T follicular helper cell (primary cell): Measurements from ENCODE around the gene PSMD4.
"Not testable (repeated sequence)": the region's sequence is repeated elsewhere in the genome, so short reads cannot be mapped to it uniquely, and the experiment has no call there.

ENCODE experiments used
- DNase-seq: peaks from one replicate; pipeline ENCODE4 v3.0.0-alpha.2; 2020; ENCODE audit warnings: low read depth
- total RNA-seq, 2 experiments: gene quantifications; one replicate each; lab custom pipeline; 2026; lab: John Stamatoyannopoulos, UW

Gene PSMD4
- total RNA-seq = 126 to 232 reads per million in 2 experiments

- DNase-seq = peak; percentile 91
Measured at GRCh38 chr1:151254217-151255213, at the start of gene PSMD4. PSMD4 (plus strand) TSS chr1:151254734; CDS start chr1:151254783, 49 bp downstream.

GRCh38 chr1:151205381-151205965, 49.1 kb upstream of the PSMD4 start:
- not testable (repeated sequence) for DNase-seq

GRCh38 chr1:151210830-151211229, 43.7 kb upstream of the PSMD4 start:
- DNase-seq = no peak

GRCh38 chr1:151211972-151212705, 42.4 kb upstream of the PSMD4 start:
- DNase-seq = no peak

GRCh38 chr1:151213560-151213959, 41.0 kb upstream of the PSMD4 start:
- DNase-seq = no peak

- no peak for DNase-seq
Measured at GRCh38 chr1:151221616-151222015, 32.9 kb upstream of the PSMD4 start.

- no peak for DNase-seq
Measured at GRCh38 chr1:151222130-151222529, 32.4 kb upstream of the PSMD4 start.

GRCh38 chr1:151235235-151235634, 19.3 kb upstream of the PSMD4 start:
- DNase-seq = no peak

GRCh38 chr1:151237678-151238466, 16.7 kb upstream of the PSMD4 start:
- no peak for DNase-seq

GRCh38 chr1:151238467-151238739, 16.1 kb upstream of the PSMD4 start:
- no peak for DNase-seq

- DNase-seq = no peak
Measured at GRCh38 chr1:151242442-151242841, 12.1 kb upstream of the PSMD4 start.

GRCh38 chr1:151243683-151244216, 10.8 kb upstream of the PSMD4 start:
- DNase-seq = no peak

- DNase-seq = no peak
Measured at GRCh38 chr1:151246786-151247185, 7.7 kb upstream of the PSMD4 start.

- peak; percentile 45 for DNase-seq
Measured at GRCh38 chr1:151251656-151252470, 2.7 kb upstream of the PSMD4 start.

- DNase-seq = no peak
Measured at GRCh38 chr1:151255381-151255780, 847 bp downstream of the PSMD4 start.

GRCh38 chr1:151259351-151259750, 4.8 kb downstream of the PSMD4 start:
- DNase-seq = no peak

GRCh38 chr1:151265446-151266236, 11.1 kb downstream of the PSMD4 start:
- DNase-seq = no peak

- no peak for DNase-seq
Measured at GRCh38 chr1:151266315-151266714, 11.8 kb downstream of the PSMD4 start.

- DNase-seq = no peak
Measured at GRCh38 chr1:151266821-151267220, 12.3 kb downstream of the PSMD4 start.

- DNase-seq = no peak
Measured at GRCh38 chr1:151267760-151268159, 13.2 kb downstream of the PSMD4 start.
